Measurements from ENCODE around the gene ZP3.
A peak's percentile ranks its signal among the peaks of the same experiment; 100 is the strongest.
"Not testable (repeated sequence)": the region's sequence is repeated elsewhere in the genome, so short reads cannot be mapped to it uniquely, and the experiment has no call there.

Gene ZP3

GRCh38 chr7:76407718-76408117 lies 17.0 kb upstream of the ZP3 start:
- H3K4me3 ChIP-seq (ENCODE audit: control insufficient read depth, low read depth, low read length) = no peak overlapping the region
- DNase-seq (ENCODE audit: low read depth) = no peak
- TF ChIP-seq, protein P1, sequence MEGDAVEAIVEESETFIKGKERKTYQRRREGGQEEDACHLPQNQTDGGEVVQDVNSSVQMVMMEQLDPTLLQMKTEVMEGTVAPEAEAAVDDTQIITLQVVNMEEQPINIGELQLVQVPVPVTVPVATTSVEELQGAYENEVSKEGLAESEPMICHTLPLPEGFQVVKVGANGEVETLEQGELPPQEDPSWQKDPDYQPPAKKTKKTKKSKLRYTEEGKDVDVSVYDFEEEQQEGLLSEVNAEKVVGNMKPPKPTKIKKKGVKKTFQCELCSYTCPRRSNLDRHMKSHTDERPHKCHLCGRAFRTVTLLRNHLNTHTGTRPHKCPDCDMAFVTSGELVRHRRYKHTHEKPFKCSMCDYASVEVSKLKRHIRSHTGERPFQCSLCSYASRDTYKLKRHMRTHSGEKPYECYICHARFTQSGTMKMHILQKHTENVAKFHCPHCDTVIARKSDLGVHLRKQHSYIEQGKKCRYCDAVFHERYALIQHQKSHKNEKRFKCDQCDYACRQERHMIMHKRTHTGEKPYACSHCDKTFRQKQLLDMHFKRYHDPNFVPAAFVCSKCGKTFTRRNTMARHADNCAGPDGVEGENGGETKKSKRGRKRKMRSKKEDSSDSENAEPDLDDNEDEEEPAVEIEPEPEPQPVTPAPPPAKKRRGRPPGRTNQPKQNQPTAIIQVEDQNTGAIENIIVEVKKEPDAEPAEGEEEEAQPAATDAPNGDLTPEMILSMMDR (IDR thresholded peaks at IDR 0.05; ENCODE audit: control insufficient read depth, insufficient read depth, low read depth, low read length, missing control alignments) = no peak

- DNase-seq (ENCODE audit: low read depth) = no peak
- no peak overlapping the region for H3K4me3 ChIP-seq (ENCODE audit: control insufficient read depth, low read depth, low read length)
- TF ChIP-seq, protein P1 (IDR thresholded peaks at IDR 0.05; ENCODE audit: control insufficient read depth, insufficient read depth, low read depth, low read length, missing control alignments) = no peak
These were observed 16.6 kb upstream of the ZP3 start for GRCh38 chr7:76408121-76408560.

DNA sequence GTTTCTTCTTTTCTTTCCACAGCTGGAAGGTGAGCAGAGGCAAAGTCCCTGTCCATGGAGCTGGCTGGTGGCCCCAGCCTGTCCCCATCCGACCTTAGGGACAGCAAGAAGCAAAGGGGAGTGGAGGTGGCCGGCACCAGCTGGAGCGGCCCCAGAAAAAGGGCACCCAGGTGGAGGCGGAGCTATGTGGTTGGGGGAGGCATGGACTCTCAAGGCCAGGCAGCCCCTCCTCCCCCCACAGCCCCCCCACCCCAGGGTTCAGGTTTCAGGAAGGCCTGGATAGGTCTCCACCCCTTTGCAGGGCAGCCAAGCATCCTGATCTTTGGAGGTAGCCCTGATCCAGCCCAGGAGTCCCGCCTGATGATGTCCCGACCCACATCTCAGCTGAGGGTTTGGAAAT lies 15.2 kb upstream of the ZP3 start, which contains the start of gene SSC4D:
SSC4D (minus strand) TSS at position 161 of the 400 bp plus-strand sequence. CDS start 5,258 bp downstream, outside the sequence.
- DNase-seq (ENCODE audit: low read depth) = no peak
- TF ChIP-seq, protein P1 (IDR thresholded peaks at IDR 0.05; ENCODE audit: control insufficient read depth, insufficient read depth, low read depth, low read length, missing control alignments) = no peak
- no peak within 1 kb of the TSS for H3K4me3 ChIP-seq (ENCODE audit: control insufficient read depth, low read depth, low read length)

DNA sequence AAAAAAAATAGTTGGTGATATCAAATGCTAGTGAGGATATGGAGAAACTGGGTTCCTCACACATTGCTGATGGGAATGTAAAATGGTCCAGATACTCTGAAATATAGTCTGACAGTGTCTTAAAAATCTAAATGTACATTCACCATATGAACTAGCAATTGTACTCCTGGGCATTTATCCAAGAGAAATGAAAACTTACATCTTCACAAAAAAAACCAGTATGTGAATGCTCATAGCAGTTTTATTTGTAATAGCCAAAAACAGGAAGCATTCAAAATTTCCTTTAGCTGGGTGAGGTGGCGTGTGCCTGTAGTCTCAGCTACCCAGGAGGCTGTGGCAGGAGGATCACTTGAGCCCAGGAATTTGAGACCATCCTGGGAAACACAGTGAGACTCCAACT lies 13.1 kb upstream of the ZP3 start:
- DNase-seq (ENCODE audit: low read depth) = no peak
- TF ChIP-seq, protein P1 (IDR thresholded peaks at IDR 0.05; ENCODE audit: control insufficient read depth, insufficient read depth, low read depth, low read length, missing control alignments) = no peak
- no peak overlapping the region for H3K4me3 ChIP-seq (ENCODE audit: control insufficient read depth, low read depth, low read length)

DNA sequence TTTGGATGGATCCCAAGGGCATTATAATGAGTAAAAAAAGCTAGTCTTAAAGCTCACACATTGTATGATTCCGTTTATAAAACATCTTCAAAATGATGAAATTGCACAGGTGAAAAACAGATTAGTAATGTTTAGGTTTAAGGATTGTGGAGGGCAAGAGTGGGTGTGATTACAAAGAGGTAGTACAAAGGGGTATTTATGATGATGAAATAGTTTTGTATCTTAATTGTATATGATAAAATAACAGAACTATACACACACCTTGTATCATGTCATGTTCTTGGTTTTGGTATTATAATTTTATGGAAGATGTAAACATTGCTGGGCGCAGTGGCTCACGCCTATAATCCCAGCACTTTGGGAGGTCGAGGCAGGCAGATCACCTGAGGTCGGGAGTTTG lies 12.5 kb upstream of the ZP3 start:
- no peak overlapping the region for H3K4me3 ChIP-seq (ENCODE audit: control insufficient read depth, low read depth, low read length)
- no peak for DNase-seq (ENCODE audit: low read depth)
- TF ChIP-seq, protein P1 (IDR thresholded peaks at IDR 0.05; ENCODE audit: control insufficient read depth, insufficient read depth, low read depth, low read length, missing control alignments) = no peak

- not testable (repeated sequence) for DNase-seq (ENCODE audit: low read depth)
These were observed 7.0 kb upstream of the ZP3 start for GRCh38 chr7:76417654-76418310.

DNA sequence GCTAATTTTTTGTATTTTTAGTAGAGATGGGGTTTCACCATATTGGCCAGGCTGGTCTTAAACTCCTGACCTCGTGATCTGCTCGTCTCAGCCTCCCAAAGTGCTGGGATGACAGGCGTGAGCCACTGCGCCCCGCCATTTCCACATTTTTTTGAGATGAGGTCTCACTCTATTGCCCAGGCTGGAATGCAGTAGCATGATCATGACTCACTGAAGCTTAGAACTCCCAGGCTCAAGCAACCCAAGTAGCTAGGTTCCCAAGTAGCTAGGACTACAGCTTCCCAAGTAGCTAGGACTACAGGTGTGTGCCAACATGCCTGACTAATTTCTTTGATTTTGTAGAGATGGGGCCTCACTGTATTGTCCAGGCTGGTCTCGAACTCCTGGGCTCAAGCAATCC lies 3.7 kb upstream of the ZP3 start:
- peak; percentile 89 for DNase-seq (ENCODE audit: low read depth)
- H3K4me3 ChIP-seq (ENCODE audit: control insufficient read depth, low read depth, low read length) = not testable (repeated sequence)

More at GRCh38 chr7:76417654-76418310, 7.0 kb upstream of the ZP3 start:
- H3K4me3 ChIP-seq (ENCODE audit: control insufficient read depth, low read depth, low read length) = not testable (repeated sequence)
